Measurements from ENCODE around the gene NTPCR.

DNA sequence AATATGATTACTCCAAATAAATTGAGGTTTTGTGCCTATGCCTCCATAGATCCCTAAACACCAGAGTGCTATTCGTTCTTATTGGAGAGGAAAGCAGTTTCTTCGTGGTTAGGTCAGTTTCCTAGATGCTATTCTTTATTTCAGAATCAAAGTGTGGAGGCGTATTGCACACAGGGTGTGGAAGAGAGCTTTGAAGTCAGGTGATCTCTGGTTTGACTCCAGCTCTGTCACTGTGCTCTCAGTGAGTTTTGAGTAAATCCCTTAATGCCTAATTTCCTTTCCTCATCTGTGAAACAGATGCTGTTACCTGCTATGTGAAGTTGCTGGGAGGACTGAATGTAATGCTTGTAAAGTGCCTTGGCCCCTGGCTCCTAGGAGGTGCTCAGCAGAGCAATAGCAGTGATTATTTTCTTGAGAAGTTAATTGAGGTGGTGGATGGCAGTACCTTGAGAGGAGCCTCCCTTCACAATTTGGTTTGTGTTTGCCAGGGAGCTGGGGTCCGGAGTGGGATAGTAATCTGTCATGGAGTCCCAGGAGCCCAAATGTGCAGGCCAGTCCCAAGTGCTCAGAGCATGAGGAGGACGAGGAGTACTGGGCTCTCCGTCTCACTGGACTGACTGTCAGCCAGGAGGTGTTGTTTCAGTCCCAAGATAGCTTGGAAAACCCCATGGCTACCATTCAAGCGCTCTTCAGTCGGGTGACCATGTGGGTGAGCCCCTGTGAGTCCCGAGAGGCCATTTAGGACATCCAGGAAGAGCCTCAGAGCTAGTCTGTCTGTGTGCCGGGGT is 14.9 kb downstream of the NTPCR start:
- TF ChIP-seq, protein P1, sequence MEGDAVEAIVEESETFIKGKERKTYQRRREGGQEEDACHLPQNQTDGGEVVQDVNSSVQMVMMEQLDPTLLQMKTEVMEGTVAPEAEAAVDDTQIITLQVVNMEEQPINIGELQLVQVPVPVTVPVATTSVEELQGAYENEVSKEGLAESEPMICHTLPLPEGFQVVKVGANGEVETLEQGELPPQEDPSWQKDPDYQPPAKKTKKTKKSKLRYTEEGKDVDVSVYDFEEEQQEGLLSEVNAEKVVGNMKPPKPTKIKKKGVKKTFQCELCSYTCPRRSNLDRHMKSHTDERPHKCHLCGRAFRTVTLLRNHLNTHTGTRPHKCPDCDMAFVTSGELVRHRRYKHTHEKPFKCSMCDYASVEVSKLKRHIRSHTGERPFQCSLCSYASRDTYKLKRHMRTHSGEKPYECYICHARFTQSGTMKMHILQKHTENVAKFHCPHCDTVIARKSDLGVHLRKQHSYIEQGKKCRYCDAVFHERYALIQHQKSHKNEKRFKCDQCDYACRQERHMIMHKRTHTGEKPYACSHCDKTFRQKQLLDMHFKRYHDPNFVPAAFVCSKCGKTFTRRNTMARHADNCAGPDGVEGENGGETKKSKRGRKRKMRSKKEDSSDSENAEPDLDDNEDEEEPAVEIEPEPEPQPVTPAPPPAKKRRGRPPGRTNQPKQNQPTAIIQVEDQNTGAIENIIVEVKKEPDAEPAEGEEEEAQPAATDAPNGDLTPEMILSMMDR (IDR thresholded peaks at IDR 0.05; ENCODE audit: insufficient read depth, low read length): no peak
- TF ChIP-seq GABPA (IDR thresholded peaks at IDR 0.05; ENCODE audit: low read depth) (no peak), SPI1 (IDR thresholded peaks at IDR 0.05; ENCODE audit: borderline replicate concordance, low read depth) (no peak), POLR2AphosphoS5 (IDR thresholded peaks at IDR 0.05; ENCODE audit: low read depth) (no peak)

Data from HL-60 (cell line).